Measurements from ENCODE around the gene KLF18.
"Not testable (repeated sequence)": the region's sequence is repeated elsewhere in the genome, so short reads cannot be mapped to it uniquely, and the experiment has no call there.

Gene KLF18

DNA sequence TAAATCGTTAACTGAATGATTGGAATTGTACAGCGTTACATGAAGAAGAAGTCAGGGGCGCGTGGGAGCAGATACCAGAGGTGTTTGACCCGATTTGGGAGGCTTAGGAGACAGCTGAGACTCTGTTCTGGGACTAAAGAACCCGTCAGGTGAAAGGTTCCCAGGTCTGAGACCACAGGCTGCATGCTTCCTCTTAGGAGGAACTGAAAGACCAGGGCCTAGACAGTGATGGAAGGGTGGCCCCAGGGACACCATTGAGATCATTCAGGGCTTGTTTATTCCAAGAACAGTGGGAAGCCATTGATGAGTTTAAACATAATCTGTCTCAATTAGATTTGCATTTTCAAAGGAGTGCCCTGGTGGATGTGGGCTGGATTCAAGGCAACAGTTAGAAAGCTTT is 21.9 kb downstream of the KLF18 start:
- WGBS (ENCODE audit: insufficient coverage) = 94% methylated on average over 6 of the region's 6 CpGs
- H3K4me1 ChIP-seq (ENCODE audit: control extremely low read depth in 1 of 4, control insufficient read depth in 4 of 4, insufficient read depth in 4 of 4, low read length in 3 of 4) = peaks cover 0 to 2% (median 0%) of the 10 kb centered on the region in 4 experiments
- H3K36me3 ChIP-seq (ENCODE audit: control insufficient read depth in 4 of 4, insufficient read depth in 4 of 4, low read length in 3 of 4) = no peaks in the 10 kb centered on the region
- H3K9me3 ChIP-seq (ENCODE audit: control extremely low read depth in 1 of 5, control insufficient read depth in 4 of 5, insufficient read depth in 2 of 5, low read depth in 1 of 5, low read length in 4 of 5) = no peaks in the 10 kb centered on the region
- ChIA-PET CTCF (no interaction called here), POLR2A (no interaction called here)
- DNase-seq = no peak
- no peak overlapping the region for H3K27ac ChIP-seq (ENCODE audit: insufficient read depth in 1 of 2, low read depth in 1 of 2, low read length in 2 of 2, poor library complexity in 1 of 2, severe bottlenecking in 2 of 2)
- no peak overlapping the region for H3K4me3 ChIP-seq (ENCODE audit: control insufficient read depth in 1 of 7, extremely low read depth in 1 of 7, insufficient read depth in 4 of 7, low read depth in 2 of 7, low read length in 6 of 7)
- no peaks in the 10 kb centered on the region for H3K27me3 ChIP-seq (replicated peaks in 2 of 5; ENCODE audit: control insufficient read depth in 4 of 5, insufficient read depth in 5 of 5, low read length in 4 of 5)

- H3K36me3 ChIP-seq (ENCODE audit: control insufficient read depth in 4 of 4, insufficient read depth in 4 of 4, low read length in 3 of 4) = no peaks in the 10 kb centered on the region
- no peak for DNase-seq
- H3K27ac ChIP-seq (ENCODE audit: insufficient read depth in 1 of 2, low read depth in 1 of 2, low read length in 2 of 2, poor library complexity in 1 of 2, severe bottlenecking in 2 of 2) = no peak within 1 kb of the TSS
- WGBS (ENCODE audit: insufficient coverage) = 98% methylated on average over 17 of the region's 25 CpGs
- no peaks in the 10 kb centered on the region for H3K27me3 ChIP-seq (replicated peaks in 2 of 5; ENCODE audit: control insufficient read depth in 4 of 5, insufficient read depth in 5 of 5, low read length in 4 of 5)
- H3K4me3 ChIP-seq (ENCODE audit: control insufficient read depth in 1 of 7, extremely low read depth in 1 of 7, insufficient read depth in 4 of 7, low read depth in 2 of 7, low read length in 6 of 7) = no peak within 1 kb of the TSS
- CTCF ChIA-PET = no interaction called here
- H3K9me3 ChIP-seq (ENCODE audit: control extremely low read depth in 1 of 5, control insufficient read depth in 4 of 5, insufficient read depth in 2 of 5, low read depth in 1 of 5, low read length in 4 of 5) = no peaks in the 10 kb centered on the region
- peaks cover 0 to 2% (median 0%) of the 10 kb centered on the region in 4 experiments for H3K4me1 ChIP-seq (ENCODE audit: control extremely low read depth in 1 of 4, control insufficient read depth in 4 of 4, insufficient read depth in 4 of 4, low read length in 3 of 4)
- POLR2A ChIA-PET = no interaction called here
Observed at GRCh38 chr1:44118682-44119081, 22.7 kb downstream of the KLF18 start, which contains the start of gene KLF17. TSS of gene KLF17 (plus strand) at chr1:44118821. CDS start at chr1:44118908, 87 bp downstream.

DNA sequence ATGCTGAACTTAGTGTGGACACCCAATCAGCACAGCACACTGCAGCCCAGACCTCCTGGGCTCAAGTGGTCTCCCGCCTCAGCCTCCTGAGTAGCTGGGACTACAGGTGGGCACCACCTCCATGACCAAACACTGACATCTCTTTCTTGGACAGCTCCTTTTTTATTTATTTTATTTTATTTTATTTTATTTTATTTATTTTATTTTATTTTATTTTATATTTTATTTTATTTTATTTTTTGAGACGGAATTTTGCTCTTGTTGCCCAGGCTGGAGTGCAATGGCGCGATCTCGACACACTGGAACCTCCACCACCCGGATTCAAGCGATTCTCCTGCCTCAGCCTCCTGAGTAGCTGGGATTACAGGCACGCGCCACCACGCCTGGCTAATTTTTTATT is 24.2 kb downstream of the KLF18 start:
- POLR2A ChIA-PET = not testable (repeated sequence)

GRCh38 chr1:44114098-44114497 is 27.3 kb downstream of the KLF18 start:
- H3K9me3 ChIP-seq (ENCODE audit: control extremely low read depth in 1 of 5, control insufficient read depth in 4 of 5, insufficient read depth in 2 of 5, low read depth in 1 of 5, low read length in 4 of 5) = peaks cover 0 to 1% (median 0%) of the 10 kb centered on the region in 5 experiments
- no peak for DNase-seq
- H3K4me1 ChIP-seq (ENCODE audit: control extremely low read depth in 1 of 4, control insufficient read depth in 4 of 4, insufficient read depth in 4 of 4, low read length in 3 of 4) = no peaks in the 10 kb centered on the region
- 95% methylated on average over 5 of the region's 7 CpGs for WGBS (ENCODE audit: insufficient coverage)
- H3K27me3 ChIP-seq (replicated peaks in 2 of 5; ENCODE audit: control insufficient read depth in 4 of 5, insufficient read depth in 5 of 5, low read length in 4 of 5) = no peaks in the 10 kb centered on the region
- CTCF ChIA-PET = no interaction called here
- no peak overlapping the region for H3K4me3 ChIP-seq (ENCODE audit: control insufficient read depth in 1 of 7, extremely low read depth in 1 of 7, insufficient read depth in 4 of 7, low read depth in 2 of 7, low read length in 6 of 7)
- H3K36me3 ChIP-seq (ENCODE audit: control insufficient read depth in 4 of 4, insufficient read depth in 4 of 4, low read length in 3 of 4) = no peaks in the 10 kb centered on the region
- POLR2A ChIA-PET = no interaction called here
- no peak overlapping the region for H3K27ac ChIP-seq (ENCODE audit: insufficient read depth in 1 of 2, low read depth in 1 of 2, low read length in 2 of 2, poor library complexity in 1 of 2, severe bottlenecking in 2 of 2)

More for the DNA sequence above, 24.2 kb downstream of the KLF18 start:
- DNase-seq; CTCF ChIA-PET; H3K9me3 ChIP-seq (ENCODE audit: control extremely low read depth in 1 of 5, control insufficient read depth in 4 of 5, insufficient read depth in 2 of 5, low read depth in 1 of 5, low read length in 4 of 5); H3K27me3 ChIP-seq (replicated peaks in 2 of 5; ENCODE audit: control insufficient read depth in 4 of 5, insufficient read depth in 5 of 5, low read length in 4 of 5); H3K36me3 ChIP-seq (ENCODE audit: control insufficient read depth in 4 of 4, insufficient read depth in 4 of 4, low read length in 3 of 4); H3K4me3 ChIP-seq (ENCODE audit: control insufficient read depth in 1 of 7, extremely low read depth in 1 of 7, insufficient read depth in 4 of 7, low read depth in 2 of 7, low read length in 6 of 7); H3K4me1 ChIP-seq (ENCODE audit: control extremely low read depth in 1 of 4, control insufficient read depth in 4 of 4, insufficient read depth in 4 of 4, low read length in 3 of 4); H3K27ac ChIP-seq (ENCODE audit: insufficient read depth in 1 of 2, low read depth in 1 of 2, low read length in 2 of 2, poor library complexity in 1 of 2, severe bottlenecking in 2 of 2): not testable (repeated sequence)
- 99% methylated on average over 9 of the region's 10 CpGs for WGBS (ENCODE audit: insufficient coverage)

- Histone ChIP-seq H3K27me3 (replicated peaks in 2 of 5; ENCODE audit: control insufficient read depth in 4 of 5, insufficient read depth in 5 of 5, low read length in 4 of 5) (no peaks in the 10 kb centered on the region), H3K36me3 (ENCODE audit: control insufficient read depth in 4 of 4, insufficient read depth in 4 of 4, low read length in 3 of 4) (no peaks in the 10 kb centered on the region), H3K4me1 (ENCODE audit: control extremely low read depth in 1 of 4, control insufficient read depth in 4 of 4, insufficient read depth in 4 of 4, low read length in 3 of 4) (no peaks in the 10 kb centered on the region), H3K27ac (ENCODE audit: insufficient read depth in 1 of 2, low read depth in 1 of 2, low read length in 2 of 2, poor library complexity in 1 of 2, severe bottlenecking in 2 of 2) (no peak overlapping the region), H3K9me3 (ENCODE audit: control extremely low read depth in 1 of 5, control insufficient read depth in 4 of 5, insufficient read depth in 2 of 5, low read depth in 1 of 5, low read length in 4 of 5) (peaks cover 0 to 1% (median 0%) of the 10 kb centered on the region in 5 experiments), H3K4me3 (ENCODE audit: control insufficient read depth in 1 of 7, extremely low read depth in 1 of 7, insufficient read depth in 4 of 7, low read depth in 2 of 7, low read length in 6 of 7) (no peak overlapping the region)
- DNase-seq = no peak
- ChIA-PET POLR2A (interaction anchor here (0.6 kb wide), 1 partner anchor 717 kb away, joined by 4 read pairs; no protein-coding TSS in a partner anchor), CTCF (interaction anchor here (1.4 kb wide), 1 partner anchor 24 kb away, joined by 3 read pairs; no protein-coding TSS in a partner anchor)
- WGBS (ENCODE audit: insufficient coverage) = 96% methylated on average over 2 of the region's 2 CpGs
Observed at GRCh38 chr1:44113095-44113609, 28.3 kb downstream of the KLF18 start.

GRCh38 chr1:44112486-44112885 is 28.9 kb downstream of the KLF18 start:
- Histone ChIP-seq H3K4me1 (ENCODE audit: control extremely low read depth in 1 of 4, control insufficient read depth in 4 of 4, insufficient read depth in 4 of 4, low read length in 3 of 4) (no peaks in the 10 kb centered on the region), H3K36me3 (ENCODE audit: control insufficient read depth in 4 of 4, insufficient read depth in 4 of 4, low read length in 3 of 4) (no peaks in the 10 kb centered on the region), H3K27ac (ENCODE audit: insufficient read depth in 1 of 2, low read depth in 1 of 2, low read length in 2 of 2, poor library complexity in 1 of 2, severe bottlenecking in 2 of 2) (no peak overlapping the region), H3K4me3 (ENCODE audit: control insufficient read depth in 1 of 7, extremely low read depth in 1 of 7, insufficient read depth in 4 of 7, low read depth in 2 of 7, low read length in 6 of 7) (no peak overlapping the region), H3K27me3 (replicated peaks in 2 of 5; ENCODE audit: control insufficient read depth in 4 of 5, insufficient read depth in 5 of 5, low read length in 4 of 5) (no peaks in the 10 kb centered on the region), H3K9me3 (ENCODE audit: control extremely low read depth in 1 of 5, control insufficient read depth in 4 of 5, insufficient read depth in 2 of 5, low read depth in 1 of 5, low read length in 4 of 5) (peaks cover 0 to 1% (median 0%) of the 10 kb centered on the region in 5 experiments)
- no peak for DNase-seq
- 100% methylated on average over 1 of the region's 3 CpGs for WGBS (ENCODE audit: insufficient coverage)
- ChIA-PET CTCF (interaction anchor here (1.4 kb wide), 1 partner anchor 25 kb away, joined by 3 read pairs; no protein-coding TSS in a partner anchor), POLR2A (interaction anchor here (0.6 kb wide), 1 partner anchor 717 kb away, joined by 4 read pairs; no protein-coding TSS in a partner anchor)

GRCh38 chr1:44111861-44112260 is 29.6 kb downstream of the KLF18 start:
- WGBS (ENCODE audit: insufficient coverage) = 85% methylated on average over 3 of the region's 4 CpGs
- DNase-seq = no peak
- no peak overlapping the region for H3K27ac ChIP-seq (ENCODE audit: insufficient read depth in 1 of 2, low read depth in 1 of 2, low read length in 2 of 2, poor library complexity in 1 of 2, severe bottlenecking in 2 of 2)
- H3K27me3 ChIP-seq (replicated peaks in 2 of 5; ENCODE audit: control insufficient read depth in 4 of 5, insufficient read depth in 5 of 5, low read length in 4 of 5) = no peaks in the 10 kb centered on the region
- ChIA-PET CTCF (interaction anchor here (0.6 to 0.9 kb wide), 3 partner anchors 18 to 55 kb away, joined by 3 read pairs; no protein-coding TSS in a partner anchor), POLR2A (no interaction called here)
- no peaks in the 10 kb centered on the region for H3K4me1 ChIP-seq (ENCODE audit: control extremely low read depth in 1 of 4, control insufficient read depth in 4 of 4, insufficient read depth in 4 of 4, low read length in 3 of 4)
- H3K36me3 ChIP-seq (ENCODE audit: control insufficient read depth in 4 of 4, insufficient read depth in 4 of 4, low read length in 3 of 4) = no peaks in the 10 kb centered on the region
- peaks cover 0 to 1% (median 0%) of the 10 kb centered on the region in 5 experiments for H3K9me3 ChIP-seq (ENCODE audit: control extremely low read depth in 1 of 5, control insufficient read depth in 4 of 5, insufficient read depth in 2 of 5, low read depth in 1 of 5, low read length in 4 of 5)
- no peak overlapping the region for H3K4me3 ChIP-seq (ENCODE audit: control insufficient read depth in 1 of 7, extremely low read depth in 1 of 7, insufficient read depth in 4 of 7, low read depth in 2 of 7, low read length in 6 of 7)

Measured in common myeloid progenitor, CD34-positive (primary cell).